ENCODE results near the gene PHF2.

DNA sequence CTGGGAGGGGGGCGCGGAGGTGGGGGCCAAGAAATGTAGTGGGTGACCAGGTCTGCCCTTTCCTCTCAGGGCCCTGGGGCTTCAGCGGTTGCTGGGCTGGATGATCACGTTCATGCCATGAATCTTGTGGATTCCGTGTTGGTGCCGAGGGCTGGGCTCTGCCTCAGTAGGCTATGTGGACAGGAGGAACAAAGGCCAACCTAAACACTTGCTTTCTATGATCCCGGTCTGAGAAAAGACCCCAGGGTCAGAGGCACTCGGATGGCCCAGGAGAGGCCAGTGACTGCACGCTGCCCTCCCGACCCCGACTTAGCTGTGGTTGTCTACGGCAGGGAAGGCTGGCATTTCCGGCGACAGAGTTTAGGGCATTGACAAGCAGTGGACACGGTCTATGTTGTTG lies 26.6 kb downstream of the PHF2 start:
- no peak for TF ChIP-seq POLR2A (IDR thresholded peaks at IDR 0.05)
- TF ChIP-seq, protein P1, sequence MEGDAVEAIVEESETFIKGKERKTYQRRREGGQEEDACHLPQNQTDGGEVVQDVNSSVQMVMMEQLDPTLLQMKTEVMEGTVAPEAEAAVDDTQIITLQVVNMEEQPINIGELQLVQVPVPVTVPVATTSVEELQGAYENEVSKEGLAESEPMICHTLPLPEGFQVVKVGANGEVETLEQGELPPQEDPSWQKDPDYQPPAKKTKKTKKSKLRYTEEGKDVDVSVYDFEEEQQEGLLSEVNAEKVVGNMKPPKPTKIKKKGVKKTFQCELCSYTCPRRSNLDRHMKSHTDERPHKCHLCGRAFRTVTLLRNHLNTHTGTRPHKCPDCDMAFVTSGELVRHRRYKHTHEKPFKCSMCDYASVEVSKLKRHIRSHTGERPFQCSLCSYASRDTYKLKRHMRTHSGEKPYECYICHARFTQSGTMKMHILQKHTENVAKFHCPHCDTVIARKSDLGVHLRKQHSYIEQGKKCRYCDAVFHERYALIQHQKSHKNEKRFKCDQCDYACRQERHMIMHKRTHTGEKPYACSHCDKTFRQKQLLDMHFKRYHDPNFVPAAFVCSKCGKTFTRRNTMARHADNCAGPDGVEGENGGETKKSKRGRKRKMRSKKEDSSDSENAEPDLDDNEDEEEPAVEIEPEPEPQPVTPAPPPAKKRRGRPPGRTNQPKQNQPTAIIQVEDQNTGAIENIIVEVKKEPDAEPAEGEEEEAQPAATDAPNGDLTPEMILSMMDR (IDR thresholded peaks at IDR 0.05): no peak

All from thyroid gland (tissue), 4 donors.